CD8-positive, alpha-beta memory T cell (primary cell): Measurements from ENCODE around the gene GPR55. TPM values are rescaled to one million over a fixed set of nuclear protein-coding genes. Genes with fewer than 3 reads are reported as not detected.
"Not testable (repeated sequence)": the region's sequence is repeated elsewhere in the genome, so short reads cannot be mapped to it uniquely, and the experiment has no call there.

Experiments
- CTCF ChIA-PET: fragments of 350-600 bp; sonication (Branson Sonifier 250); formaldehyde crosslinking; loops from one replicate; lab custom pipeline; 2021; ENCODE audit warnings: antibody characterized with exemption; lab: Charles Lee
- POLR2A ChIA-PET: fragments of 350-600 bp; sonication (Branson Sonifier 250); formaldehyde crosslinking; loops from one replicate; lab custom pipeline; 2021; ENCODE audit warnings: antibody characterized with exemption; lab: Charles Lee
- DNase-seq, 5 donors: peaks; one replicate each; pipeline versions ENCODE4 v3.0.0 to v3.0.0-alpha.2; 2020 to 2022; ENCODE audit warnings: mixed read lengths in 1 of 5
- H3K27ac ChIP-seq: one replicate; pipeline ENCODE4 v1.7.0; 2013; ENCODE audit warnings: low read depth, mild to moderate bottlenecking, low read length, moderate library complexity
- H3K27me3 ChIP-seq: 2 replicates; pipeline ENCODE4 v1.7.0; 2013; ENCODE audit warnings: low read length, mild to moderate bottlenecking; ENCODE audit not compliant: insufficient read depth, poor library complexity, severe bottlenecking
- H3K36me3 ChIP-seq: 2 replicates; pipeline ENCODE4 v1.7.0; 2013; ENCODE audit warnings: mild to moderate bottlenecking, low read length, moderate library complexity; ENCODE audit not compliant: insufficient read depth
- H3K4me1 ChIP-seq: 2 replicates; pipeline ENCODE4 v1.7.0; 2013; ENCODE audit warnings: mild to moderate bottlenecking, low read length, moderate library complexity; ENCODE audit not compliant: insufficient read depth
- H3K4me3 ChIP-seq: 2 replicates; pipeline ENCODE4 v1.7.0; 2013; ENCODE audit warnings: mild to moderate bottlenecking, low read length
- H3K9me3 ChIP-seq: 2 replicates; pipeline ENCODE4 v1.7.0; 2013; ENCODE audit warnings: mild to moderate bottlenecking, low read length
- H3K27ac Mint-ChIP-seq, 8 donors: one replicate each; pipeline ENCODE4 v1.8.0; 2020 to 2021; ENCODE audit warnings: mixed read lengths in 8 of 8, mild to moderate bottlenecking in 6 of 8, inconsistent platforms in 3 of 8, moderate library complexity in 3 of 8
- H3K27me3 Mint-ChIP-seq, 2 donors: one replicate each; pipeline ENCODE4 v1.8.0; 2020 to 2021; ENCODE audit warnings: mixed read lengths in 2 of 2, mild to moderate bottlenecking in 1 of 2, moderate library complexity in 1 of 2
- H3K36me3 Mint-ChIP-seq, 3 donors: one replicate each; pipeline ENCODE4 v1.8.0; 2020 to 2021; ENCODE audit warnings: mixed read lengths in 3 of 3, inconsistent platforms in 1 of 3, mild to moderate bottlenecking in 1 of 3
- H3K4me1 Mint-ChIP-seq, 3 donors: one replicate each; pipeline ENCODE4 v1.8.0; 2020 to 2021; ENCODE audit warnings: mixed read lengths in 3 of 3, inconsistent platforms in 1 of 3, mild to moderate bottlenecking in 1 of 3
- H3K4me3 Mint-ChIP-seq, 7 donors: one replicate each; pipeline ENCODE4 v1.8.0; 2020 to 2021; ENCODE audit warnings: mixed read lengths in 7 of 7, mild to moderate bottlenecking in 6 of 7, moderate library complexity in 4 of 7, inconsistent platforms in 2 of 7
- H3K9me3 Mint-ChIP-seq, 5 donors: one replicate each; pipeline ENCODE4 v1.8.0; 2020 to 2022; ENCODE audit warnings: mixed read lengths in 5 of 5, mild to moderate bottlenecking in 3 of 5, moderate library complexity in 2 of 5, inconsistent platforms in 1 of 5
- polyA plus RNA-seq: library from polyadenylated mRNA; unstranded; fragments of 300-500 nt; fragmentation: Illumina TruSeq; gene quantifications from one replicate; pipeline ENCODE4 v1.2.3, GENCODE V29; 2021
- total RNA-seq, 2 experiments: library from RNA; stranded (reverse); gene quantifications; one replicate each; pipeline ENCODE4 v1.2.3, GENCODE V29; 2021

Gene GPR55
- total RNA-seq (10 to 100 TPM; 11.1 to 11.6 TPM), polyA plus RNA-seq (3.5 TPM)

- DNase-seq: peak in 3 of 5 donors; percentile 18 to 73 (median 59)
- Histone ChIP-seq H3K36me3 (no peaks in the 10 kb centered on the region), H3K4me1 (peaks cover 21% of the 10 kb centered on the region), H3K27ac (peak within 1 kb of the TSS; percentile 13), H3K9me3 (no peaks in the 10 kb centered on the region), H3K27me3 (no peaks in the 10 kb centered on the region), H3K4me3 (peak within 1 kb of the TSS; percentile 61)
- POLR2A ChIA-PET: interaction anchor here (0.6 to 0.8 kb wide), 4 partner anchors 19 to 63 kb away, joined by 3 to 4 read pairs (median 4); no protein-coding TSS in a partner anchor
- peaks cover 6 to 7% of the 10 kb centered on the region in 2 donors for H3K27me3 Mint-ChIP-seq
- CTCF ChIA-PET: interaction anchor here (0.7 to 6.1 kb wide), 32 partner anchors 11 to 100 kb away, joined by 3 to 79 read pairs (median 6); partner anchors contain the start of gene ITM2C
- peak within 1 kb of the TSS; percentile 61 to 97 (median 86) for H3K27ac Mint-ChIP-seq
- H3K4me1 Mint-ChIP-seq: peaks cover 39 to 65% (median 50%) of the 10 kb centered on the region in 3 donors
- H3K36me3 Mint-ChIP-seq: peaks cover 0 to 9% (median 0%) of the 10 kb centered on the region in 3 donors
- H3K4me3 Mint-ChIP-seq: peak within 1 kb of the TSS; percentile 85 to 94 (median 91)
- no peaks in the 10 kb centered on the region for H3K9me3 Mint-ChIP-seq
These were observed at the start of gene GPR55 for GRCh38 chr2:230924470-230925341. Gene GPR55, minus strand, starts transcription at chr2:230925242. Its CDS starts 14,280 bp downstream, at chr2:230910962.

GRCh38 chr2:230974096-230974913, 49.3 kb upstream of the GPR55 start:
- Histone ChIP-seq H3K4me1 (peaks cover 23% of the 10 kb centered on the region), H3K27me3 (no peaks in the 10 kb centered on the region), H3K9me3 (no peaks in the 10 kb centered on the region), H3K4me3 (peak overlapping the region; percentile 35), H3K27ac (peak overlapping the region; percentile 33), H3K36me3 (no peaks in the 10 kb centered on the region)
- no peaks in the 10 kb centered on the region for H3K27me3 Mint-ChIP-seq
- peak; percentile 49 to 92 (median 73) for DNase-seq
- ChIA-PET POLR2A (interaction anchor here (0.8 to 1.3 kb wide), 4 partner anchors 18 to 83 kb away, joined by 3 to 4 read pairs (median 4); no protein-coding TSS in a partner anchor), CTCF (interaction anchor here (1.0 to 3.0 kb wide), 5 partner anchors 10 to 107 kb away, joined by 3 to 20 read pairs (median 4); partner anchors contain the start of gene GPR55)
- no peaks in the 10 kb centered on the region for H3K36me3 Mint-ChIP-seq
- H3K4me1 Mint-ChIP-seq: peaks cover 47 to 72% (median 66%) of the 10 kb centered on the region in 3 donors
- peak overlapping the region; percentile 93 to 99 (median 96) for H3K27ac Mint-ChIP-seq
- peaks cover 0 to 3% (median 0%) of the 10 kb centered on the region in 5 donors for H3K9me3 Mint-ChIP-seq
- peak overlapping the region; percentile 12 to 83 (median 76) for H3K4me3 Mint-ChIP-seq

- H3K4me1 ChIP-seq: peaks cover 23% of the 10 kb centered on the region
- no peaks in the 10 kb centered on the region for H3K27me3 ChIP-seq
- no peaks in the 10 kb centered on the region for H3K9me3 ChIP-seq
- ChIA-PET CTCF (interaction anchor here (4.4 kb wide), 1 partner anchor 15 kb away, joined by 24 read pairs; no protein-coding TSS in a partner anchor), POLR2A (no interaction called here)
- Mint-ChIP-seq H3K4me3 (no peak overlapping the region), H3K27ac (no peak overlapping the region), H3K27me3 (peaks cover 0 to 1% of the 10 kb centered on the region in 2 donors), H3K9me3 (peaks cover 0 to 3% (median 0%) of the 10 kb centered on the region in 5 donors), H3K36me3 (no peaks in the 10 kb centered on the region), H3K4me1 (peaks cover 36 to 60% (median 48%) of the 10 kb centered on the region in 3 donors)
- no peak for DNase-seq
- H3K36me3 ChIP-seq: no peaks in the 10 kb centered on the region
- no peak overlapping the region for H3K4me3 ChIP-seq
- no peak overlapping the region for H3K27ac ChIP-seq
These were observed 47.0 kb upstream of the GPR55 start for GRCh38 chr2:230972046-230972445.

DNA sequence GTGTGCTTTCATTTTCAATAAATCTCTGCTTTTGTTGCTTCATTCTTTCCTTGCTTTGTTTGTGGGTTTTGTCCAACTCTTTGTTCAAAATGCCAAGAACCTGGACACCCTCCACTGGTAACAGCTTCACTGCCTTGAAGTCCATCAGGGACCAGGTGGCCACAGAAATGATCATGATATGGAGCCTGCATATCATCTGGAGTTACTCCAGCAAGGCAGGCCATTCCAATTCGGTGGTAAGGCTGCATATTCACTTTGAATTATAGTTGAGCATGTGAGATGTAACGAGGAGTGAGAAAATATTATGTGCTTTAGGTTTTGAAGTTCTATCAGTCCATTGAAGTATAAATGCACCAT, 44.6 kb upstream of the GPR55 start:
- Histone ChIP-seq H3K9me3 (no peaks in the 10 kb centered on the region), H3K36me3 (no peaks in the 10 kb centered on the region), H3K4me3 (no peak overlapping the region), H3K4me1 (peaks cover 19% of the 10 kb centered on the region), H3K27me3 (no peaks in the 10 kb centered on the region), H3K27ac (no peak overlapping the region)
- Mint-ChIP-seq H3K36me3 (no peaks in the 10 kb centered on the region), H3K27me3 (peaks cover 0 to 1% of the 10 kb centered on the region in 2 donors), H3K27ac (peak overlapping the region in 3 of 8 donors; percentile 14 to 18 (median 17)), H3K4me1 (peaks cover 17 to 38% (median 27%) of the 10 kb centered on the region in 3 donors), H3K9me3 (peaks cover 0 to 2% (median 0%) of the 10 kb centered on the region in 5 donors), H3K4me3 (peak overlapping the region in 2 of 7 donors; percentile 69 to 70)
- CTCF ChIA-PET: interaction anchor here (1.4 to 4.4 kb wide), 2 partner anchors 17 to 45 kb away, joined by 5 to 24 read pairs; partner anchors contain the start of gene GPR55
- no peak for DNase-seq
- POLR2A ChIA-PET: no interaction called here

- Mint-ChIP-seq H3K4me3 (peak overlapping the region in 4 of 7 donors; percentile 21 to 70 (median 58)), H3K27ac (peak overlapping the region in 2 of 8 donors; percentile 17 to 51), H3K9me3 (no peaks in the 10 kb centered on the region), H3K36me3 (no peaks in the 10 kb centered on the region), H3K4me1 (peaks cover 12 to 32% (median 22%) of the 10 kb centered on the region in 3 donors), H3K27me3 (peaks cover 0 to 1% of the 10 kb centered on the region in 2 donors)
- ChIA-PET POLR2A (interaction anchor here (0.6 kb wide), 1 partner anchor 121 kb away, joined by 4 read pairs; no protein-coding TSS in a partner anchor), CTCF (interaction anchor here (1.4 to 4.4 kb wide), 2 partner anchors 18 to 45 kb away, joined by 5 to 24 read pairs; partner anchors contain the start of gene GPR55)
- no peak overlapping the region for H3K4me3 ChIP-seq
- DNase-seq: no peak
- no peaks in the 10 kb centered on the region for H3K27me3 ChIP-seq
- no peaks in the 10 kb centered on the region for H3K9me3 ChIP-seq
- peaks cover 14% of the 10 kb centered on the region for H3K4me1 ChIP-seq
- no peak overlapping the region for H3K27ac ChIP-seq
- no peaks in the 10 kb centered on the region for H3K36me3 ChIP-seq
These were observed 44.0 kb upstream of the GPR55 start for GRCh38 chr2:230968921-230969658.

DNA sequence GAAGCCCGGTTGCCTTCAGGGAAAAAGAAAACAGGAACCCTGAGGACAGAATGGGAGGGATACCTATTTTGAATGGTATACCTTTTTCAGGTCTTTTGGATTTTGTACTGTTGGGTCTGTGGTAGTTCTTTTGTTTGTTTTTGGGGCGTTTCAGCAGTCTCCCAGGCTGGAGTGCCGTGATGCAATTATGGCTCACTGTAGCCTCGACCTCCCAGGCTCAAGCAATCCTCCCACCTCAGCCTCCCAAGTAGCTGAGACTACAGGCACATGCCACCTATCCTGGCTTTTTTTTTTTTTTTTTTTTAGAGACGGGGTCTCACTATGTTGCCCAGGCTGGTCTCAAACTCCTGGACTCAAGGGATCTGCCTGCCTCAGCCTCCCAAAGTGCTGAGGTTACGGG, 43.3 kb upstream of the GPR55 start:
- H3K4me1 ChIP-seq, H3K4me3 Mint-ChIP-seq, H3K27ac Mint-ChIP-seq, H3K36me3 Mint-ChIP-seq, H3K27ac ChIP-seq, H3K36me3 ChIP-seq, H3K27me3 Mint-ChIP-seq, DNase-seq, H3K9me3 ChIP-seq, H3K4me3 ChIP-seq, H3K9me3 Mint-ChIP-seq, H3K27me3 ChIP-seq: not testable (repeated sequence)
- CTCF ChIA-PET: interaction anchor here (1.0 kb wide), 1 partner anchor 120 kb away, joined by 3 read pairs; no protein-coding TSS in a partner anchor
- POLR2A ChIA-PET: interaction anchor here (0.6 kb wide), 1 partner anchor 121 kb away, joined by 4 read pairs; no protein-coding TSS in a partner anchor
- H3K4me1 Mint-ChIP-seq: peaks cover 5 to 24% (median 14%) of the 10 kb centered on the region in 3 donors

DNA sequence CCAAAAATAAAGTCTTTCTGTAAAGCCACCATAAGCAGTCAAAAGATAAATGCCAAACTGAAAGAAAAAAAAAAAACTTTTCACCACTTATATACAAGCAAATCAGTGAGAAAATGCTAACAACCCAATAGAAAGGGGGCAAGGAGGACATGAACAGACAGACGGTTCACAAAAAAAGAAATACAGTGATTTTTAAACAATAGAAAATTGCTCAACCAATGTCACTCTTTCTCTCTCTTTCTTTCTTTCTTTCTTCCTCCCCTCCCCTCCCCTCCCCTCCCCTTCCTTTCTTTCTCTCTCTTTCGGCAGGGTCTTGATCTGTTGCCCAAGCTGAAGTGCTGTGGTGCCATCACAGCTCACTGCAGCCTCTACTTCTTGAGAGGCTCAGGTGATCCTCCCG, 42.1 kb upstream of the GPR55 start:
- Histone ChIP-seq H3K4me3 (no peak overlapping the region), H3K27me3 (peaks cover 3% of the 10 kb centered on the region), H3K4me1 (no peaks in the 10 kb centered on the region), H3K36me3 (no peaks in the 10 kb centered on the region), H3K9me3 (no peaks in the 10 kb centered on the region), H3K27ac (no peak overlapping the region)
- Mint-ChIP-seq H3K27ac (peak overlapping the region in 1 of 8 donors; percentile 54), H3K27me3 (peaks cover 4 to 8% of the 10 kb centered on the region in 2 donors), H3K9me3 (no peaks in the 10 kb centered on the region), H3K4me1 (peaks cover 1 to 17% (median 8%) of the 10 kb centered on the region in 3 donors), H3K36me3 (no peaks in the 10 kb centered on the region), H3K4me3 (no peak overlapping the region)
- POLR2A ChIA-PET: no interaction called here
- CTCF ChIA-PET: no interaction called here
- no peak for DNase-seq
